Frontal cortex (tissue), 4 donors: ENCODE results near the gene FXYD7. TPM values are rescaled to one million over a fixed set of nuclear protein-coding genes. Genes with fewer than 3 reads are reported as not detected.
"Not testable (repeated sequence)": the region's sequence is repeated elsewhere in the genome, so short reads cannot be mapped to it uniquely, and the experiment has no call there.

Source experiments
- DNase-seq, 2 donors: peaks; one replicate each; pipeline ENCODE4 v3.0.0; 2012; ENCODE audit warnings: low spot score in 2 of 2
- FAIRE-seq: peaks from 2 replicates; lab custom pipeline; 2012; peaks lifted over from hg19 to GRCh38; lab: Jason Lieb, UNC
- small RNA-seq: library from RNA; depleted of rRNA; stranded (forward); fragments of <200 nt; gene quantifications from one replicate; pipeline ENCODE3, GENCODE V24; 2014
- total RNA-seq: library from RNA; depleted of rRNA; stranded (reverse); fragments of >200 nt; gene quantifications from one replicate; pipeline ENCODE4 v1.2.3, GENCODE V29; 2014
- donor health status: control.
- donor health status: control.
- donor health status: control.

Gene FXYD7
- total RNA-seq, 1 donor from 2014 or later, result 10.6 TPM

- DNase-seq, result no peak
- no peak for FAIRE-seq
Observed at GRCh38 chr19:35181387-35181786, 38.3 kb downstream of the FXYD7 start.

- FAIRE-seq (no peak), DNase-seq (no peak)
Observed at GRCh38 chr19:35184267-35184666, 41.2 kb downstream of the FXYD7 start.

DNA sequence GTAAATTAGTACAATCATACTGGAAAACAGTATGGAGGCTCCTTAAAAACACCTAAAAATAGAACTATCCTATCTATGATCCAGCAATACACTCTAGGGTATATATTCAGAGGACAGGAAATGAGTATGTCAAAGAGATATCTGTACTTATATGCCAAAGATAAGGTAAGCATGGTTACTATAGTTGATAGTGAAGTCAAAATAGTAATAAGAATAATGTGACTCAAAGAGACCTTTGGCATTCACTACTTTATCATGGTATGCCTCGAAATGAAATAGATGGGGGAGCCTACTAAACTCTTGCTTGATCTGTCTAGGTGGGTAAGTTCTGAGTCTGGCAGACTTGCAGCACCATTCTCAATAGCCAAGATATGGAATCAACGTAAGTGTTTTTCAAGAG, 41.8 kb downstream of the FXYD7 start:
- DNase-seq (no peak), FAIRE-seq (no peak)

DNA sequence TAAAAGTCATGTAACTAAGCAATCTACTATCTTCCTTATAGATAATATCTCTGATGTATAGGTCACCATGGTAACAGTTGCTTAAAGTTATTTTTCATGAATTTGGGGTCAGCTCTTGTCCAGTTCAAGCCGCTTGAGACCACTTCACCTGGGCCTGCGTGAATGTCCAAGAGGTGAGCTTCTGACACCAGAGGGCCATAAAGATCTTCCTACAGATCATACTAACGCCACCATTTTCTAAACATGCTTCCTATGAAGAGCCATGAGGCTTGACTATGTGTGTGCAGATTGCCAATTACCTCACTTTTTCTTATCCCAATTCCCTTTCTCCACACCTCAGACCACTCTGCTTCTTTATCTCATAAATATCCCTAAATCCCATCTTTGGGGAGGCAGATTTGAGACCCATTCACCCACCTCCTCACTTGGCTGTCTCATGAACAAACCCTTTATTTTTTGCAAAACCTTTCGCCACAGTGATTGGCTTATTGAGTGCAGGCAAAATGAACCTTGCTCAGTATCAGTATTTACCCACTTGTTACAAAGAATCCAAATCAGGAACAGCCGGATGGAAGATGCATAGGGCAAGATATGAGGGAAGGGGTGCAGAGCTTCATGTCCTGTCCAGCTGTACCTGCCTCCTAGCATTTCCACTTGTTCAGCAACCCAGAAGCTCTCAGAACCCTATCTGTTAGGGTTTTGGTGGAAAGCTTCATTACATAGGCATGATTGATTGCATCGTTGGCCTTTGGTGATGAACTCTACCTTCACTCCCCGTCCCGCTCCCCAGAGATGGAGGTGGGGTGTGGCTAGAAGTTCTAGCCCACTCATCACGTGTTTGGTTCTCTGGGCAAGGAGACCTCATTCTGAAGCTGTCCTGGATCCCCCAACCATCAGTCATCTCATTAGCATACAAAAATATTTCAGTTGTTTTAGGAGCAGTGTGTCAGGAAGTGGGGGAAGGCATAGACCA, 51.2 kb downstream of the FXYD7 start:
- FAIRE-seq, result no peak
- no peak for DNase-seq

DNA sequence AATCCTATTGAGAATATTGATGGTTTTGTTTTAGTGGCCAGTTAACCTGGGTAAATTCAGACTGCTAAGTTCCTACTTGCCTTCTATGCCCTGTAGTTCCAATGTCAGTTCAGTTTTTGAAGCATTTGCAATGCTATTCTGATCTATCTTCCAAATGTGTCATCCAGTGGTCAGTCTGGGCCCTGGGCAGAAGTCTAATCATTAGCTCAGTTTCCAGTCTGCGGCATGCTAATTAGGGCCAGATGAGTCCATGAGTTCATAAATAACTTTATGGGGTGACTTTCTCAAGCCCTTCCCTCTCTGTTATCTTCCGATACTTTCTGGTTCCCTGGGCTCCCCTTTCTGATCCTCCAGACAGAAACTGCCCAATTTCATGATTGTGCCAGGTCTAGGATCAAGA, 52.8 kb downstream of the FXYD7 start:
- no peak for DNase-seq
- no peak for FAIRE-seq

- DNase-seq, FAIRE-seq: not testable (repeated sequence)
Observed at GRCh38 chr19:35196861-35197260, 53.8 kb downstream of the FXYD7 start.

- FAIRE-seq (no peak), DNase-seq (no peak)
Observed at GRCh38 chr19:35199481-35199880, 56.4 kb downstream of the FXYD7 start.

- no peak for FAIRE-seq
- no peak for DNase-seq
Observed at GRCh38 chr19:35202722-35203688, 60.0 kb downstream of the FXYD7 start.

Small RNA genes lying within 50 kb of the gene (small RNA-seq; reads per million reads assigned to genes)
- gene AC020907.2, result not detected

Other genes with a start within 250 kb of the FXYD7 start
- gene ZNF30, start 216.4 kb upstream of the FXYD7 start, total RNA-seq, result 8.2 TPM
- gene ZNF792, start 179.0 kb upstream of the FXYD7 start, total RNA-seq, result 13.9 TPM
- gene GRAMD1A, start 142.9 kb upstream of the FXYD7 start, total RNA-seq, result 29.3 TPM
- gene SCN1B, start 112.8 kb upstream of the FXYD7 start, total RNA-seq, result 0.82 TPM
- gene HPN, start 101.5 kb upstream of the FXYD7 start, total RNA-seq, result not detected
- not detected for gene FXYD3, start 27.4 kb upstream of the FXYD7 start, total RNA-seq
- 9.0 TPM for gene LGI4, start 8.2 kb upstream of the FXYD7 start, total RNA-seq
- gene FXYD1, start 4.4 kb upstream of the FXYD7 start, total RNA-seq, result not detected
- gene FXYD5, start 11.5 kb downstream of the FXYD7 start, total RNA-seq, result not detected
- not detected for gene FAM187B, start 85.5 kb downstream of the FXYD7 start, total RNA-seq
- gene LSR, start 105.7 kb downstream of the FXYD7 start, total RNA-seq, result 0.82 TPM
- 38.7 TPM for gene USF2, start 125.7 kb downstream of the FXYD7 start, total RNA-seq
- not detected for gene HAMP, start 139.3 kb downstream of the FXYD7 start, total RNA-seq
- gene MAG, start 148.9 kb downstream of the FXYD7 start, total RNA-seq, result not detected
- gene CD22, start 185.9 kb downstream of the FXYD7 start, total RNA-seq, result not detected
- gene FFAR1, start 204.6 kb downstream of the FXYD7 start, total RNA-seq, result not detected
- not detected for gene FFAR3, start 215.2 kb downstream of the FXYD7 start, total RNA-seq
- not detected for gene GPR42, start 227.8 kb downstream of the FXYD7 start, total RNA-seq